Peyer's patch (tissue), 4 donors: Measurements from ENCODE around the gene SNRPD1. TPM values are rescaled to one million over a fixed set of nuclear protein-coding genes. Genes with fewer than 3 reads are reported as not detected.

ENCODE experiments used
- DNase-seq, 3 donors: peaks; one replicate each; pipeline ENCODE4 v3.0.0-alpha.2; 2017 to 2019
- H3K27ac ChIP-seq, 4 donors: fragments of 200-600 bp; sonication (generic); one replicate each; pipeline ENCODE4 v1.5.1; 2016 to 2019
- H3K27me3 ChIP-seq, 2 donors: fragments of 200-600 bp; sonication (generic); one replicate each; pipeline ENCODE4 v1.5.1; 2019
- H3K36me3 ChIP-seq, 3 donors: fragments of 200-600 bp; sonication (generic); one replicate each; pipeline ENCODE4 v1.5.1; 2016 to 2019
- H3K4me1 ChIP-seq, 4 donors: fragments of 200-600 bp; sonication (generic); one replicate each; pipeline ENCODE4 v1.5.1; 2016 to 2019
- H3K4me3 ChIP-seq, 4 donors: fragments of 200-600 bp; sonication (generic); 1 replicate in 3 of 4; 2 replicates in 1 of 4; pipeline ENCODE4 v1.5.1; 2016 to 2019; ENCODE audit warnings: mild to moderate bottlenecking in 1 of 4
- H3K9me3 ChIP-seq, 4 donors: fragments of 200-600 bp; sonication (generic); one replicate each; pipeline ENCODE4 v1.5.1; 2016 to 2019; ENCODE audit warnings: mild to moderate bottlenecking in 1 of 4
- CTCF ChIP-seq, 6 experiments: fragments of 450-650 bp in 4 of 6; fragments of 200-600 bp in 2 of 6; sonication (generic) in 1 of 6; IDR thresholded peaks; one replicate each; pipeline ENCODE4 v1.5.1; 2017 to 2019; ENCODE audit warnings: antibody characterized with exemption in 6 of 6, mild to moderate bottlenecking in 3 of 6, moderate library complexity in 1 of 6
- POLR2A ChIP-seq, 2 donors: fragments of 450-650 bp; IDR thresholded peaks; one replicate each; pipeline ENCODE4 v1.5.1; 2017; ENCODE audit warnings: antibody characterized with exemption in 2 of 2, mild to moderate bottlenecking in 2 of 2, moderate library complexity in 2 of 2
- total RNA-seq, 4 donors: library from RNA; depleted of rRNA; stranded (reverse); fragments of >200 nt; gene quantifications; one replicate each; pipeline ENCODE4 v1.1.0, GENCODE V29; 2016

SNRPD1 gene
- total RNA-seq, 4 donors from 2014 or later, result 3.4 to 11.6 (median 5.0) TPM

GRCh38 chr18:21593540-21594257 lies 18.4 kb upstream of the SNRPD1 start:
- Histone ChIP-seq H3K27me3 (no peaks in the 10 kb centered on the region), H3K4me3 (no peak overlapping the region)
- TF ChIP-seq POLR2A (IDR thresholded peaks at IDR 0.05) (no peak), CTCF (IDR thresholded peaks at IDR 0.05) (no peak)

GRCh38 chr18:21597620-21598019 lies 14.5 kb upstream of the SNRPD1 start:
- H3K9me3 ChIP-seq, result no peaks in the 10 kb centered on the region
- H3K4me3 ChIP-seq, result no peak overlapping the region
- H3K4me1 ChIP-seq, result peaks cover 0 to 24% (median 7%) of the 10 kb centered on the region in 4 donors
- TF ChIP-seq CTCF (IDR thresholded peaks at IDR 0.05), result no peak
- TF ChIP-seq POLR2A (IDR thresholded peaks at IDR 0.05), result no peak
- no peak for DNase-seq
- H3K27ac ChIP-seq, result no peak overlapping the region
- H3K27me3 ChIP-seq, result no peaks in the 10 kb centered on the region
- no peaks in the 10 kb centered on the region for H3K36me3 ChIP-seq

More at GRCh38 chr18:21593540-21594257, 18.4 kb upstream of the SNRPD1 start:
- no peak overlapping the region for H3K27ac ChIP-seq
- DNase-seq, result no peak
- peaks cover 0 to 3% (median 0%) of the 10 kb centered on the region in 3 donors for H3K36me3 ChIP-seq
- peaks cover 0 to 15% (median 1%) of the 10 kb centered on the region in 4 donors for H3K4me1 ChIP-seq
- H3K9me3 ChIP-seq, result no peaks in the 10 kb centered on the region

- Histone ChIP-seq H3K9me3 (no peaks in the 10 kb centered on the region), H3K27me3 (no peaks in the 10 kb centered on the region), H3K4me3 (peak overlapping the region; percentile 65 to 86 (median 83)), H3K36me3 (no peaks in the 10 kb centered on the region), H3K4me1 (peaks cover 0 to 24% (median 7%) of the 10 kb centered on the region in 4 donors), H3K27ac (peak overlapping the region; percentile 95 to 99 (median 98))
- TF ChIP-seq CTCF (IDR thresholded peaks at IDR 0.05) (no peak), POLR2A (IDR thresholded peaks at IDR 0.05) (no peak)
- DNase-seq, result peak in 1 of 3 donors; percentile 51
These were observed 13.2 kb upstream of the SNRPD1 start for GRCh38 chr18:21598726-21599584.

GRCh38 chr18:21599585-21600525 lies 12.3 kb upstream of the SNRPD1 start:
- Histone ChIP-seq H3K27ac (peak overlapping the region; percentile 95 to 99 (median 98)), H3K4me1 (peaks cover 0 to 24% (median 7%) of the 10 kb centered on the region in 4 donors), H3K9me3 (no peaks in the 10 kb centered on the region), H3K27me3 (no peaks in the 10 kb centered on the region), H3K36me3 (no peaks in the 10 kb centered on the region), H3K4me3 (peak overlapping the region; percentile 65 to 86 (median 83))
- peak in 2 of 3 donors; percentile 55 to 81 for DNase-seq
- TF ChIP-seq CTCF (IDR thresholded peaks at IDR 0.05), result peak in 4 of 6 experiments; percentile 3 to 55 (median 46)
- TF ChIP-seq POLR2A (IDR thresholded peaks at IDR 0.05), result no peak
